HCT116 (cell line): ENCODE measurements around the gene CBFA2T3. TPM values are rescaled to one million over a fixed set of nuclear protein-coding genes. Genes with fewer than 3 reads are reported as not detected.

Source experiments
- ATAC-seq: fragments of 200-7000 bp; cut with Tn5 transposase; 2 replicates; pipeline ENCODE4 v1.9.1; 2020; ENCODE audit warnings: mild to moderate bottlenecking, moderate library complexity
- BruUV-seq: library from RNA; stranded (reverse); fragments of 400-500 nt; replicated peaks from 2 replicates; lab custom pipeline; 2021; lab: Mats Ljungman, UMichigan
- CTCF ChIA-PET: fragments of 300-600 bp; sonication (Branson Sonifier 250); formaldehyde crosslinking; loops from one replicate; lab custom pipeline; 2021; ENCODE audit warnings: antibody characterized with exemption; lab: Charles Lee
- POLR2A ChIA-PET: fragments of 300-600, 350-600 bp; sonication (Branson Sonifier 250); formaldehyde crosslinking; loops from one replicate; lab custom pipeline; 2021; ENCODE audit warnings: antibody characterized with exemption; lab: Charles Lee
- RAD21 ChIA-PET, 2 experiments: fragments of 300-600 bp; sonication (Branson Sonifier 250); formaldehyde crosslinking; loops; one replicate each; lab custom pipeline; 2023; ENCODE audit warnings: low total read pairs in 2 of 2; ENCODE audit not compliant: uncharacterized antibody in 2 of 2, unreplicated experiment in 2 of 2, low non-redundant PET in 1 of 2; lab: Charles Lee
- DNase-seq: peaks from one replicate; pipeline ENCODE4 v3.0.0-alpha.2; 2010; ENCODE audit warnings: low read depth, low spot score
- H2AFZ ChIP-seq: fragments of 200-600 bp; shearing (Covaris generic), sonication (generic); 2 replicates; pipeline ENCODE4 v1.6.1; 2017; ENCODE audit warnings: low read depth, mixed run types, mixed read lengths, antibody characterized with exemption, low read length; ENCODE audit not compliant: poor library complexity, severe bottlenecking
- H3K27ac ChIP-seq: 2 replicates; pipeline ENCODE4 v1.5.1; 2012; ENCODE audit warnings: low read depth, low read length
- H3K27me3 ChIP-seq: fragments of 200-600 bp; sonication (generic); 2 replicates; pipeline ENCODE4 v1.6.1; 2016; ENCODE audit warnings: mixed run types, low read length, mixed read lengths; ENCODE audit not compliant: insufficient read depth
- H3K36me3 ChIP-seq, 2 experiments: fragments of 200-500 bp in 1 of 2; fragments of 200-600 bp in 1 of 2; sonication (Bioruptor generic) in 1 of 2; sonication (generic) in 1 of 2; 2 replicates each; pipeline versions ENCODE4 v1.5.1 to v1.6.1; 2014 to 2016; ENCODE audit warnings: low read length in 2 of 2, inconsistent platforms in 1 of 2, mixed read lengths in 1 of 2, mixed run types in 1 of 2; ENCODE audit not compliant: insufficient read depth in 2 of 2, control insufficient read depth in 1 of 2
- H3K4me1 ChIP-seq, 2 experiments: fragments of 200-600 bp in 1 of 2; sonication (generic) in 1 of 2; 2 replicates each; pipeline versions ENCODE4 v1.5.1 to v1.6.1; 2012 to 2017; ENCODE audit warnings: low read length in 2 of 2, inconsistent platforms in 1 of 2, mild to moderate bottlenecking in 1 of 2, mixed read lengths in 1 of 2, mixed run types in 1 of 2, moderate library complexity in 1 of 2; ENCODE audit not compliant: insufficient read depth in 2 of 2, control insufficient read depth in 1 of 2
- H3K4me2 ChIP-seq: fragments of 200-600 bp; sonication (generic); 2 replicates; pipeline ENCODE4 v1.6.1; 2017; ENCODE audit warnings: mixed run types, low read length, mixed read lengths
- H3K4me3 ChIP-seq, 2 experiments: fragments of 200-600 bp in 1 of 2; sonication (generic) in 1 of 2; replicated peaks in 1 of 2; 2 replicates each; pipeline ENCODE4 v1.5.1; 2011 to 2016; ENCODE audit warnings: low read length in 2 of 2, control low read depth in 1 of 2, low read depth in 1 of 2, mild to moderate bottlenecking in 1 of 2, mixed read lengths in 1 of 2, mixed run types in 1 of 2
- H3K79me2 ChIP-seq: fragments of 200-600 bp; sonication (generic); 2 replicates; pipeline ENCODE4 v1.6.1; 2017; ENCODE audit warnings: mild to moderate bottlenecking, mixed run types, low read length, moderate library complexity, mixed read lengths; ENCODE audit not compliant: insufficient read depth
- H3K9ac ChIP-seq: fragments of 200-600 bp; sonication (generic); 2 replicates; pipeline ENCODE4 v1.6.1; 2016; ENCODE audit warnings: low read length, mixed read lengths
- H3K9me2 ChIP-seq: fragments of 200-600 bp; sonication (generic), shearing (Covaris generic); 2 replicates; pipeline ENCODE4 v1.6.1; 2017; ENCODE audit warnings: mixed run types, mild to moderate bottlenecking, moderate library complexity; ENCODE audit not compliant: insufficient read depth
- H3K9me3 ChIP-seq, 2 experiments: fragments of 200-500 bp in 1 of 2; fragments of 200-600 bp in 1 of 2; sonication (Bioruptor generic) in 1 of 2; sonication (generic) in 1 of 2; 2 replicates each; pipeline ENCODE4 v1.6.1; 2014 to 2017; ENCODE audit warnings: low read length in 2 of 2, mixed read lengths in 2 of 2, inconsistent platforms in 1 of 2, low read depth in 1 of 2, mild to moderate bottlenecking in 1 of 2, mixed run types in 1 of 2, moderate library complexity in 1 of 2; ENCODE audit not compliant: control insufficient read depth in 1 of 2, insufficient read depth in 1 of 2
- H4K20me1 ChIP-seq: fragments of 200-600 bp; sonication (generic), shearing (Covaris generic); 2 replicates; pipeline ENCODE4 v1.6.1; 2017; ENCODE audit warnings: mixed run types, mild to moderate bottlenecking, moderate library complexity; ENCODE audit not compliant: insufficient read depth
- ATF3 ChIP-seq: IDR thresholded peaks from 2 replicates; pipeline ENCODE4 v1.6.1; 2012
- EZH2phosphoT487 ChIP-seq: fragments of 200-600 bp; IDR thresholded peaks from 2 replicates; pipeline ENCODE4 v1.6.1; 2018; ENCODE audit warnings: antibody characterized with exemption, borderline replicate concordance
- JUND ChIP-seq: IDR thresholded peaks from 2 replicates; pipeline ENCODE4 v1.6.1; 2012
- POLR2AphosphoS5 ChIP-seq: IDR thresholded peaks from 2 replicates; pipeline ENCODE4 v1.6.1; 2011; ENCODE audit warnings: mild to moderate bottlenecking, low read depth, low read length, moderate library complexity
- ZFX ChIP-seq: fragments of 450-650 bp; IDR thresholded peaks from 2 replicates; pipeline ENCODE4 v1.6.1; 2017
- ZNF274 ChIP-seq: fragments of 200-500 bp; sonication (Bioruptor generic); IDR thresholded peaks from 2 replicates; pipeline ENCODE4 v1.6.1; 2014; ENCODE audit warnings: mild to moderate bottlenecking, low read depth, low read length, inconsistent platforms
- intact Hi-C: fragments of 100-400 bp; cut with micrococcal nuclease; formaldehyde crosslinking; loops from 2 replicates; pipeline ENCODE4 v1.10.0; 2022
- total RNA-seq: library from RNA; stranded (reverse); gene quantifications from one replicate; pipeline ENCODE4 v1.2.1, GENCODE V29; 2021; ENCODE audit not compliant: unreplicated experiment
- TF ChIP-seq, protein P1 (sequence below): IDR thresholded peaks from 2 replicates; pipeline ENCODE4 v1.6.1; 2012

The CBFA2T3 gene
- total RNA-seq, 1 experiment from 2014 or later, result 19.1 TPM

DNA sequence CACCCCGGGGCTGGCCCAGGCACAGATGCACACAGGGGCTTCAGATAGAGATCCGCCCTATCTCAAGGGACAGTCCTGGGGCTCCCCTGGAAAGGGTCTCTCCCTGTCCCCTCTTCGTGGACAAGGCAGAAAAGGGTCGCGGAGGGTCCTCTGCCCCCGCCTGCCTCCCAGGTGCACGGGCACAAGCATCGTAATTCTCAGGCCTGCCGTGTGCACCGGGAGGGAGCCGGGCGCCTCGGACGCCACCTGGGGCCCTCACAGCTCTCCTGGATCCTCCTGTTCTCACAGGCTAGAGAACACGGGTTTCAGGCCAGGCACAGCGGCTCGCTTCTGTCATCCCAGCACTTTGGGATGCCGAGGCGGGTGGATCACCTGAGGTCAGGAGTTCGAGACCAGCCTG is 98.7 kb downstream of the CBFA2T3 start (continued):
- TF ChIP-seq ATF3, result no peak
- no peak for TF ChIP-seq ZNF274
- no peak for TF ChIP-seq ZFX

- no peak overlapping the region for H2AFZ ChIP-seq
- H3K27ac ChIP-seq, result no peak overlapping the region; the same call in 1 of the 2 replicates
- H3K9me2 ChIP-seq, result no peaks in the 10 kb centered on the region
- DNase-seq (no peak), ATAC-seq (no peak)
- intact Hi-C loops, result no loop called here
- H3K36me3 ChIP-seq, result no peaks in the 10 kb centered on the region
- CTCF ChIA-PET, result interaction anchor here (0.5 kb wide), 1 partner anchor 13 kb away, joined by 3 read pairs; no protein-coding TSS in a partner anchor
- no peak overlapping the region for H3K4me3 ChIP-seq
- H3K27me3 ChIP-seq, result no peaks in the 10 kb centered on the region
- H3K4me2 ChIP-seq, result no peak overlapping the region
- POLR2A ChIA-PET, result interaction anchor here (0.5 kb wide), 1 partner anchor 370 kb away, joined by 3 read pairs; no protein-coding TSS in a partner anchor
- H3K9ac ChIP-seq, result no peak overlapping the region
- H3K79me2 ChIP-seq, result no peaks in the 10 kb centered on the region
- peaks cover 5 to 7% of the 10 kb centered on the region in 2 experiments; a peak in 3 of 4 replicates for H3K4me1 ChIP-seq
- H4K20me1 ChIP-seq, result no peaks in the 10 kb centered on the region
- no peaks in the 10 kb centered on the region for H3K9me3 ChIP-seq
- no peak for TF ChIP-seq JUND
- no peak for TF ChIP-seq EZH2phosphoT487
- TF ChIP-seq, protein P1, sequence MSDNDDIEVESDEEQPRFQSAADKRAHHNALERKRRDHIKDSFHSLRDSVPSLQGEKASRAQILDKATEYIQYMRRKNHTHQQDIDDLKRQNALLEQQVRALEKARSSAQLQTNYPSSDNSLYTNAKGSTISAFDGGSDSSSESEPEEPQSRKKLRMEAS, result no peak
- TF ChIP-seq ATF3, result no peak
- TF ChIP-seq POLR2AphosphoS5, result no peak
- TF ChIP-seq ZNF274, result no peak
- RAD21 ChIA-PET, result no interaction called here
- BruUV-seq, result no TSS peak
Observed at GRCh38 chr16:88877564-88878289, 99.3 kb downstream of the CBFA2T3 start.
